ENCODE measurements around the gene PCDHGC5. TPM values are rescaled to one million over a fixed set of nuclear protein-coding genes. Genes with fewer than 3 reads are reported as not detected.

PCDHGC5 gene
- total and polyA plus RNA-seq, 9 of the 15 experiments (the other 6 are each of a cell fraction or from before 2014, with no cell fraction given), result not detected

DNA sequence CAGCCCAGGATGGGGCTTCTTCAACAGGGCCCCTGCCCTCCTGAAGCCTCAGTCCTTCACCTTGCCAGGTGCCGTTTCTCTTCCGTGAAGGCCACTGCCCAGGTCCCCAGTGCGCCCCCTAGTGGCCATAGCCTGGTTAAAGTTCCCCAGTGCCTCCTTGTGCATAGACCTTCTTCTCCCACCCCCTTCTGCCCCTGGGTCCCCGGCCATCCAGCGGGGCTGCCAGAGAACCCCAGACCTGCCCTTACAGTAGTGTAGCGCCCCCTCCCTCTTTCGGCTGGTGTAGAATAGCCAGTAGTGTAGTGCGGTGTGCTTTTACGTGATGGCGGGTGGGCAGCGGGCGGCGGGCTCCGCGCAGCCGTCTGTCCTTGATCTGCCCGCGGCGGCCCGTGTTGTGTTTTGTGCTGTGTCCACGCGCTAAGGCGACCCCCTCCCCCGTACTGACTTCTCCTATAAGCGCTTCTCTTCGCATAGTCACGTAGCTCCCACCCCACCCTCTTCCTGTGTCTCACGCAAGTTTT lies 23.6 kb downstream of the PCDHGC5 start (continued):
- TF ChIP-seq, protein P1, sequence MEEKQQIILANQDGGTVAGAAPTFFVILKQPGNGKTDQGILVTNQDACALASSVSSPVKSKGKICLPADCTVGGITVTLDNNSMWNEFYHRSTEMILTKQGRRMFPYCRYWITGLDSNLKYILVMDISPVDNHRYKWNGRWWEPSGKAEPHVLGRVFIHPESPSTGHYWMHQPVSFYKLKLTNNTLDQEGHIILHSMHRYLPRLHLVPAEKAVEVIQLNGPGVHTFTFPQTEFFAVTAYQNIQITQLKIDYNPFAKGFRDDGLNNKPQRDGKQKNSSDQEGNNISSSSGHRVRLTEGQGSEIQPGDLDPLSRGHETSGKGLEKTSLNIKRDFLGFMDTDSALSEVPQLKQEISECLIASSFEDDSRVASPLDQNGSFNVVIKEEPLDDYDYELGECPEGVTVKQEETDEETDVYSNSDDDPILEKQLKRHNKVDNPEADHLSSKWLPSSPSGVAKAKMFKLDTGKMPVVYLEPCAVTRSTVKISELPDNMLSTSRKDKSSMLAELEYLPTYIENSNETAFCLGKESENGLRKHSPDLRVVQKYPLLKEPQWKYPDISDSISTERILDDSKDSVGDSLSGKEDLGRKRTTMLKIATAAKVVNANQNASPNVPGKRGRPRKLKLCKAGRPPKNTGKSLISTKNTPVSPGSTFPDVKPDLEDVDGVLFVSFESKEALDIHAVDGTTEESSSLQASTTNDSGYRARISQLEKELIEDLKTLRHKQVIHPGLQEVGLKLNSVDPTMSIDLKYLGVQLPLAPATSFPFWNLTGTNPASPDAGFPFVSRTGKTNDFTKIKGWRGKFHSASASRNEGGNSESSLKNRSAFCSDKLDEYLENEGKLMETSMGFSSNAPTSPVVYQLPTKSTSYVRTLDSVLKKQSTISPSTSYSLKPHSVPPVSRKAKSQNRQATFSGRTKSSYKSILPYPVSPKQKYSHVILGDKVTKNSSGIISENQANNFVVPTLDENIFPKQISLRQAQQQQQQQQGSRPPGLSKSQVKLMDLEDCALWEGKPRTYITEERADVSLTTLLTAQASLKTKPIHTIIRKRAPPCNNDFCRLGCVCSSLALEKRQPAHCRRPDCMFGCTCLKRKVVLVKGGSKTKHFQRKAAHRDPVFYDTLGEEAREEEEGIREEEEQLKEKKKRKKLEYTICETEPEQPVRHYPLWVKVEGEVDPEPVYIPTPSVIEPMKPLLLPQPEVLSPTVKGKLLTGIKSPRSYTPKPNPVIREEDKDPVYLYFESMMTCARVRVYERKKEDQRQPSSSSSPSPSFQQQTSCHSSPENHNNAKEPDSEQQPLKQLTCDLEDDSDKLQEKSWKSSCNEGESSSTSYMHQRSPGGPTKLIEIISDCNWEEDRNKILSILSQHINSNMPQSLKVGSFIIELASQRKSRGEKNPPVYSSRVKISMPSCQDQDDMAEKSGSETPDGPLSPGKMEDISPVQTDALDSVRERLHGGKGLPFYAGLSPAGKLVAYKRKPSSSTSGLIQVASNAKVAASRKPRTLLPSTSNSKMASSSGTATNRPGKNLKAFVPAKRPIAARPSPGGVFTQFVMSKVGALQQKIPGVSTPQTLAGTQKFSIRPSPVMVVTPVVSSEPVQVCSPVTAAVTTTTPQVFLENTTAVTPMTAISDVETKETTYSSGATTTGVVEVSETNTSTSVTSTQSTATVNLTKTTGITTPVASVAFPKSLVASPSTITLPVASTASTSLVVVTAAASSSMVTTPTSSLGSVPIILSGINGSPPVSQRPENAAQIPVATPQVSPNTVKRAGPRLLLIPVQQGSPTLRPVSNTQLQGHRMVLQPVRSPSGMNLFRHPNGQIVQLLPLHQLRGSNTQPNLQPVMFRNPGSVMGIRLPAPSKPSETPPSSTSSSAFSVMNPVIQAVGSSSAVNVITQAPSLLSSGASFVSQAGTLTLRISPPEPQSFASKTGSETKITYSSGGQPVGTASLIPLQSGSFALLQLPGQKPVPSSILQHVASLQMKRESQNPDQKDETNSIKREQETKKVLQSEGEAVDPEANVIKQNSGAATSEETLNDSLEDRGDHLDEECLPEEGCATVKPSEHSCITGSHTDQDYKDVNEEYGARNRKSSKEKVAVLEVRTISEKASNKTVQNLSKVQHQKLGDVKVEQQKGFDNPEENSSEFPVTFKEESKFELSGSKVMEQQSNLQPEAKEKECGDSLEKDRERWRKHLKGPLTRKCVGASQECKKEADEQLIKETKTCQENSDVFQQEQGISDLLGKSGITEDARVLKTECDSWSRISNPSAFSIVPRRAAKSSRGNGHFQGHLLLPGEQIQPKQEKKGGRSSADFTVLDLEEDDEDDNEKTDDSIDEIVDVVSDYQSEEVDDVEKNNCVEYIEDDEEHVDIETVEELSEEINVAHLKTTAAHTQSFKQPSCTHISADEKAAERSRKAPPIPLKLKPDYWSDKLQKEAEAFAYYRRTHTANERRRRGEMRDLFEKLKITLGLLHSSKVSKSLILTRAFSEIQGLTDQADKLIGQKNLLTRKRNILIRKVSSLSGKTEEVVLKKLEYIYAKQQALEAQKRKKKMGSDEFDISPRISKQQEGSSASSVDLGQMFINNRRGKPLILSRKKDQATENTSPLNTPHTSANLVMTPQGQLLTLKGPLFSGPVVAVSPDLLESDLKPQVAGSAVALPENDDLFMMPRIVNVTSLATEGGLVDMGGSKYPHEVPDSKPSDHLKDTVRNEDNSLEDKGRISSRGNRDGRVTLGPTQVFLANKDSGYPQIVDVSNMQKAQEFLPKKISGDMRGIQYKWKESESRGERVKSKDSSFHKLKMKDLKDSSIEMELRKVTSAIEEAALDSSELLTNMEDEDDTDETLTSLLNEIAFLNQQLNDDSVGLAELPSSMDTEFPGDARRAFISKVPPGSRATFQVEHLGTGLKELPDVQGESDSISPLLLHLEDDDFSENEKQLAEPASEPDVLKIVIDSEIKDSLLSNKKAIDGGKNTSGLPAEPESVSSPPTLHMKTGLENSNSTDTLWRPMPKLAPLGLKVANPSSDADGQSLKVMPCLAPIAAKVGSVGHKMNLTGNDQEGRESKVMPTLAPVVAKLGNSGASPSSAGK (IDR thresholded peaks at IDR 0.05), result no peak
- peak; percentile 24 to 60; a peak in 2 of 4 replicates for TF ChIP-seq RAD21 (CRISPR knock-in tag; conservative IDR thresholded peaks at IDR 0.05 in 1 of 2, IDR thresholded peaks at IDR 0.05 in 1 of 2)
- TF ChIP-seq, protein P2, sequence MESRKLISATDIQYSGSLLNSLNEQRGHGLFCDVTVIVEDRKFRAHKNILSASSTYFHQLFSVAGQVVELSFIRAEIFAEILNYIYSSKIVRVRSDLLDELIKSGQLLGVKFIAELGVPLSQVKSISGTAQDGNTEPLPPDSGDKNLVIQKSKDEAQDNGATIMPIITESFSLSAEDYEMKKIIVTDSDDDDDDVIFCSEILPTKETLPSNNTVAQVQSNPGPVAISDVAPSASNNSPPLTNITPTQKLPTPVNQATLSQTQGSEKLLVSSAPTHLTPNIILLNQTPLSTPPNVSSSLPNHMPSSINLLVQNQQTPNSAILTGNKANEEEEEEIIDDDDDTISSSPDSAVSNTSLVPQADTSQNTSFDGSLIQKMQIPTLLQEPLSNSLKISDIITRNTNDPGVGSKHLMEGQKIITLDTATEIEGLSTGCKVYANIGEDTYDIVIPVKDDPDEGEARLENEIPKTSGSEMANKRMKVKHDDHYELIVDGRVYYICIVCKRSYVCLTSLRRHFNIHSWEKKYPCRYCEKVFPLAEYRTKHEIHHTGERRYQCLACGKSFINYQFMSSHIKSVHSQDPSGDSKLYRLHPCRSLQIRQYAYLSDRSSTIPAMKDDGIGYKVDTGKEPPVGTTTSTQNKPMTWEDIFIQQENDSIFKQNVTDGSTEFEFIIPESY (CRISPR knock-in tag; IDR thresholded peaks at IDR 0.05), result peak; percentile 95
- peak; percentile 78 for TF ChIP-seq POLR2G (IDR thresholded peaks at IDR 0.05; ENCODE audit: low read depth, low read length)
- no peak for TF ChIP-seq GTF2E2 (tag; IDR thresholded peaks at IDR 0.05)
- 0 out of 2 replicates have a peak, but pooled peaks have one; percentile 35 for TF ChIP-seq IRF2 (CRISPR knock-in tag; IDR thresholded peaks at IDR 0.05)
- TF ChIP-seq BRCA1 (IDR thresholded peaks at IDR 0.05), result no peak
- no peak for TF ChIP-seq BRCA1 (CRISPR knock-in tag; IDR thresholded peaks at IDR 0.05)
- TF ChIP-seq CXXC5 (CRISPR knock-in tag; IDR thresholded peaks at IDR 0.05), result no peak
- TF ChIP-seq ZNF282 (CRISPR knock-in tag; IDR thresholded peaks at IDR 0.05), result 0 out of 2 replicates have a peak, but pooled peaks have one; percentile 46
- TF ChIP-seq, protein P3, sequence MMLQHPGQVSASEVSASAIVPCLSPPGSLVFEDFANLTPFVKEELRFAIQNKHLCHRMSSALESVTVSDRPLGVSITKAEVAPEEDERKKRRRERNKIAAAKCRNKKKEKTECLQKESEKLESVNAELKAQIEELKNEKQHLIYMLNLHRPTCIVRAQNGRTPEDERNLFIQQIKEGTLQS (IDR thresholded peaks at IDR 0.05), result peak; percentile 34
- TF ChIP-seq, protein P3 (CRISPR knock-in tag; conservative IDR thresholded peaks at IDR 0.05), result no peak

Measured in K562 (cell line).